B cell (primary cell): ENCODE data around the gene LRRIQ4.

Experiments
- EZH2 ChIP-seq: IDR thresholded peaks from 2 replicates; pipeline ENCODE4 v1.6.1; 2012; ENCODE audit warnings: borderline replicate concordance, low read depth, mild to moderate bottlenecking, moderate library complexity, low read length; ENCODE audit not compliant: insufficient read depth, poor library complexity, severe bottlenecking
- TF ChIP-seq, protein P1 (sequence below): fragments of 200-600 bp; IDR thresholded peaks from one replicate; pipeline ENCODE4 v1.8.0; 2022; ENCODE audit warnings: antibody characterized with exemption, mild to moderate bottlenecking

DNA sequence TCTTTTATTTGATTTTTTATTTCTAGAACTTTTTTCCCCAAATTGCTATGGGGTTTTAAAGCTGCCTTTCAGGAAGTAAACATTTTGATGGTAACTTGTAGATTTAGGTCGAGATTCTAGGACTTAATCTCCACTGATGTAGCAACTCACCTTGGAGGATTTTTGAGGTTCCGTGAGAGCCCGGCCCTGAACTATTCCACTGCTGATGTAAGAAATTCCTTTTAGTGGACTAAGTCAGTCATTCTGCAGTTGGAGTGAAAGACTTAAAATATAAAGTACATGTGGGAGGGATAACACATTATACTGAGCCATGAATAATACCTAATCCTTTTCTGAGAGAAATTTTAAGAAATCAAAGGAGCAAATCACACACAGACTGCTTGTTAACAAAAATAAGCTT is 12.6 kb downstream of the LRRIQ4 start:
- TF ChIP-seq, protein P1, sequence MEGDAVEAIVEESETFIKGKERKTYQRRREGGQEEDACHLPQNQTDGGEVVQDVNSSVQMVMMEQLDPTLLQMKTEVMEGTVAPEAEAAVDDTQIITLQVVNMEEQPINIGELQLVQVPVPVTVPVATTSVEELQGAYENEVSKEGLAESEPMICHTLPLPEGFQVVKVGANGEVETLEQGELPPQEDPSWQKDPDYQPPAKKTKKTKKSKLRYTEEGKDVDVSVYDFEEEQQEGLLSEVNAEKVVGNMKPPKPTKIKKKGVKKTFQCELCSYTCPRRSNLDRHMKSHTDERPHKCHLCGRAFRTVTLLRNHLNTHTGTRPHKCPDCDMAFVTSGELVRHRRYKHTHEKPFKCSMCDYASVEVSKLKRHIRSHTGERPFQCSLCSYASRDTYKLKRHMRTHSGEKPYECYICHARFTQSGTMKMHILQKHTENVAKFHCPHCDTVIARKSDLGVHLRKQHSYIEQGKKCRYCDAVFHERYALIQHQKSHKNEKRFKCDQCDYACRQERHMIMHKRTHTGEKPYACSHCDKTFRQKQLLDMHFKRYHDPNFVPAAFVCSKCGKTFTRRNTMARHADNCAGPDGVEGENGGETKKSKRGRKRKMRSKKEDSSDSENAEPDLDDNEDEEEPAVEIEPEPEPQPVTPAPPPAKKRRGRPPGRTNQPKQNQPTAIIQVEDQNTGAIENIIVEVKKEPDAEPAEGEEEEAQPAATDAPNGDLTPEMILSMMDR: no peak
- TF ChIP-seq EZH2: no peak
